GM23338 (cell line): Measurements from ENCODE around the gene SCLT1. TPM values are rescaled to one million over a fixed set of nuclear protein-coding genes. Genes with fewer than 3 reads are reported as not detected.

Experiments
- ATAC-seq: fragments of 200-7000 bp; cut with Tn5 transposase; 3 replicates; pipeline ENCODE4 v1.9.1; 2020
- DNase-seq: peaks from one replicate; pipeline ENCODE4 v3.0.0-alpha.2; 2015; ENCODE audit warnings: low spot score
- H2AFZ ChIP-seq: fragments of 200-600 bp; sonication (generic); 2 replicates; pipeline ENCODE4 v1.8.0; 2016; ENCODE audit warnings: antibody characterized with exemption, mild to moderate bottlenecking, moderate library complexity
- H3F3A ChIP-seq: fragments of 200-600 bp; sonication (generic); replicated peaks from 2 replicates; pipeline ENCODE4 v1.8.0; 2017; ENCODE audit warnings: antibody characterized with exemption, mixed run types, low read depth
- H3K27ac ChIP-seq: fragments of 200-600 bp; sonication (generic); 2 replicates; pipeline ENCODE4 v1.6.1; 2016; ENCODE audit warnings: low read depth
- H3K27me3 ChIP-seq: fragments of 200-600 bp; sonication (generic); 2 replicates; pipeline ENCODE4 v1.8.0; 2016; ENCODE audit warnings: mild to moderate bottlenecking, mixed run types, moderate library complexity; ENCODE audit not compliant: insufficient read depth
- H3K36me3 ChIP-seq: fragments of 200-600 bp; sonication (generic); 2 replicates; pipeline ENCODE4 v1.8.0; 2016; ENCODE audit warnings: mild to moderate bottlenecking; ENCODE audit not compliant: insufficient read depth
- H3K4me1 ChIP-seq: fragments of 200-600 bp; sonication (generic); 2 replicates; pipeline ENCODE4 v1.8.0; 2016; ENCODE audit warnings: mild to moderate bottlenecking, moderate library complexity; ENCODE audit not compliant: insufficient read depth
- H3K4me2 ChIP-seq: fragments of 200-600 bp; sonication (generic); 2 replicates; pipeline ENCODE4 v1.7.1; 2017; ENCODE audit warnings: mixed run types
- H3K4me3 ChIP-seq: fragments of 200-600 bp; sonication (generic); 2 replicates; pipeline ENCODE4 v1.6.1; 2016; ENCODE audit warnings: mixed run types
- H3K79me2 ChIP-seq: fragments of 200-600 bp; sonication (generic); replicated peaks from 2 replicates; pipeline ENCODE4 v1.8.0; 2017; ENCODE audit warnings: mild to moderate bottlenecking; ENCODE audit not compliant: insufficient read depth
- H3K9me2 ChIP-seq: fragments of 200-600 bp; sonication (generic); 2 replicates; pipeline ENCODE4 v1.8.0; 2017; ENCODE audit not compliant: insufficient read depth
- H4K20me1 ChIP-seq: fragments of 200-600 bp; sonication (generic); replicated peaks from 2 replicates; pipeline ENCODE4 v1.8.0; 2017; ENCODE audit warnings: mild to moderate bottlenecking; ENCODE audit not compliant: insufficient read depth
- H3K27ac Mint-ChIP-seq: 2 replicates; pipeline ENCODE4 v1.8.0; 2020; ENCODE audit warnings: inconsistent platforms, mild to moderate bottlenecking, moderate library complexity, mixed read lengths
- H3K27me3 Mint-ChIP-seq: 3 replicates; pipeline ENCODE4 v1.8.0; 2022; ENCODE audit warnings: low read depth, mild to moderate bottlenecking, moderate library complexity, mixed read lengths, inconsistent platforms; ENCODE audit not compliant: insufficient read depth, poor library complexity
- H3K36me3 Mint-ChIP-seq: 3 replicates; pipeline ENCODE4 v1.8.0; 2021; ENCODE audit warnings: low read depth, mild to moderate bottlenecking, inconsistent platforms, moderate library complexity, mixed read lengths
- H3K4me1 Mint-ChIP-seq: 3 replicates; pipeline ENCODE4 v1.8.0; 2020; ENCODE audit warnings: mild to moderate bottlenecking, inconsistent platforms, mixed read lengths
- H3K4me3 Mint-ChIP-seq: 3 replicates; pipeline ENCODE4 v1.8.0; 2021; ENCODE audit warnings: moderate library complexity, mild to moderate bottlenecking, inconsistent platforms, mixed read lengths
- H3K9me3 Mint-ChIP-seq: 3 replicates; pipeline ENCODE4 v1.8.0; 2020; ENCODE audit warnings: moderate library complexity, mild to moderate bottlenecking, inconsistent platforms, mixed read lengths
- CREB1 ChIP-seq: fragments of 250-450 bp; sonication (Bioruptor Pico); IDR thresholded peaks from 2 replicates; pipeline ENCODE4 v1.5.0; 2020; ENCODE audit warnings: low read depth, mild to moderate bottlenecking, moderate library complexity
- CTCF ChIP-seq, 2 experiments: fragments of 200-600 bp in 1 of 2; sonication (generic) in 1 of 2; conservative IDR thresholded peaks; 2 replicates each; pipeline versions ENCODE4 v1.5.1 to v1.6.1; 2016 to 2017; ENCODE audit warnings: antibody characterized with exemption in 2 of 2, low read depth in 2 of 2, mild to moderate bottlenecking in 2 of 2, moderate library complexity in 1 of 2
- ETS1 ChIP-seq: IDR thresholded peaks from 2 replicates; pipeline ENCODE4 v1.6.1; 2016; ENCODE audit warnings: antibody characterized with exemption
- EZH2 ChIP-seq: fragments of 200-600 bp; sonication (generic); IDR thresholded peaks from one replicate; pipeline ENCODE4 v1.8.0; 2017; ENCODE audit warnings: antibody characterized with exemption, mild to moderate bottlenecking, low read depth; ENCODE audit not compliant: unreplicated experiment
- EZH2phosphoT487 ChIP-seq: fragments of 200-600 bp; sonication (generic); IDR thresholded peaks from one replicate; pipeline ENCODE4 v1.8.1; 2018; ENCODE audit warnings: antibody characterized with exemption; ENCODE audit not compliant: unreplicated experiment
- JUNB ChIP-seq: IDR thresholded peaks from one replicate; pipeline ENCODE4 v1.6.1; 2016; ENCODE audit warnings: antibody characterized with exemption; ENCODE audit not compliant: unreplicated experiment
- NANOG ChIP-seq: IDR thresholded peaks from 2 replicates; pipeline ENCODE4 v1.6.1; 2016; ENCODE audit warnings: antibody characterized with exemption, borderline replicate concordance
- REST ChIP-seq: IDR thresholded peaks from one replicate; pipeline ENCODE4 v1.6.1; 2018; ENCODE audit warnings: antibody characterized with exemption; ENCODE audit not compliant: unreplicated experiment
- STAT1 ChIP-seq: IDR thresholded peaks from one replicate; pipeline ENCODE4 v1.6.1; 2016; ENCODE audit warnings: antibody characterized with exemption; ENCODE audit not compliant: unreplicated experiment
- ZNF114 ChIP-seq: fragments of 250-450 bp; sonication (Bioruptor Pico); IDR thresholded peaks from 2 replicates; pipeline ENCODE4 v1.5.0; 2020; ENCODE audit warnings: mild to moderate bottlenecking, moderate library complexity
- ZNF331 ChIP-seq: fragments of 250-450 bp; sonication (Bioruptor Pico); IDR thresholded peaks from 2 replicates; pipeline ENCODE4 v1.5.0; 2020; ENCODE audit warnings: low read depth, mild to moderate bottlenecking, moderate library complexity
- ZNF462 ChIP-seq: fragments of 250-450 bp; sonication (Bioruptor Pico); IDR thresholded peaks from 2 replicates; pipeline ENCODE4 v1.5.0; 2020; ENCODE audit warnings: mild to moderate bottlenecking, moderate library complexity
- polyA plus RNA-seq: library from polyadenylated mRNA; unstranded; fragments of >200 nt; fragmentation: Nextera tagmentation; extraction: Ambion mirVana; gene quantifications from 2 replicates; pipeline ENCODE4 v1.2.1, GENCODE V29; 2016
- total RNA-seq: library from RNA; depleted of rRNA; stranded (reverse); fragments of >200 nt; shearing (Covaris generic); gene quantifications from 2 replicates; pipeline ENCODE4 v1.2.3, GENCODE V29; 2014

Gene SCLT1
- total and polyA plus RNA-seq, 2 experiments from 2014 or later = 18.5 to 18.9 TPM

GRCh38 chr4:128869776-128870509, 223.4 kb downstream of the SCLT1 start (continued):
- TF ChIP-seq ZNF331 (CRISPR knock-in tag) = no peak

GRCh38 chr4:128868758-128869157, 224.6 kb downstream of the SCLT1 start:
- H3K9me3 Mint-ChIP-seq = 0 out of 3 replicates have a peak, but pooled peaks cover 1% of the 10 kb centered on the region
- Histone ChIP-seq H3K27ac (no peak overlapping the region; the same call in 1 of the 2 replicates), H3K36me3 (peaks cover 99% of the 10 kb centered on the region), H3F3A (peaks cover 77% of the 10 kb centered on the region), H3K27me3 (no peaks in the 10 kb centered on the region), H3K79me2 (peaks cover 60% of the 10 kb centered on the region), H2AFZ (no peak overlapping the region), H3K4me3 (no peak overlapping the region), H3K9me2 (no peaks in the 10 kb centered on the region), H4K20me1 (peaks cover 70% of the 10 kb centered on the region), H3K4me1 (peaks cover 17% of the 10 kb centered on the region), H3K4me2 (no peak overlapping the region)
- peaks cover 71% of the 10 kb centered on the region for H3K4me1 Mint-ChIP-seq
- peaks cover 96% of the 10 kb centered on the region for H3K36me3 Mint-ChIP-seq
- no peak for ATAC-seq
- H3K27ac Mint-ChIP-seq = 0 out of 2 replicates have a peak overlapping the region, but pooled peaks have one; percentile 57
- no peak overlapping the region for H3K4me3 Mint-ChIP-seq
- no peak for DNase-seq
- peaks cover 28% of the 10 kb centered on the region for H3K27me3 Mint-ChIP-seq
- no peak for TF ChIP-seq REST
- no peak for TF ChIP-seq NANOG
- no peak for TF ChIP-seq CTCF (conservative IDR thresholded peaks at IDR 0.05; ENCODE audit: low read depth in 2 of 2)
- TF ChIP-seq ZNF331 (CRISPR knock-in tag) = no peak
- TF ChIP-seq STAT1 = no peak
- TF ChIP-seq ETS1 = no peak
- no peak for TF ChIP-seq JUNB
- no peak for TF ChIP-seq ZNF462 (CRISPR knock-in tag)
- no peak for TF ChIP-seq ZNF114 (CRISPR knock-in tag)
- no peak for TF ChIP-seq EZH2phosphoT487
- no peak for TF ChIP-seq EZH2
- no peak for TF ChIP-seq CREB1
